GM21526 (cell line): ENCODE measurements around the gene ANKRD63.

ENCODE experiments used
- ATAC-seq: cut with Tn5 transposase; IDR thresholded peaks from one replicate; pipeline ENCODE4 v1.9.1; 2021; ENCODE audit warnings: moderate library complexity; ENCODE audit not compliant: unreplicated experiment, low FRiP score

The ANKRD63 gene

DNA sequence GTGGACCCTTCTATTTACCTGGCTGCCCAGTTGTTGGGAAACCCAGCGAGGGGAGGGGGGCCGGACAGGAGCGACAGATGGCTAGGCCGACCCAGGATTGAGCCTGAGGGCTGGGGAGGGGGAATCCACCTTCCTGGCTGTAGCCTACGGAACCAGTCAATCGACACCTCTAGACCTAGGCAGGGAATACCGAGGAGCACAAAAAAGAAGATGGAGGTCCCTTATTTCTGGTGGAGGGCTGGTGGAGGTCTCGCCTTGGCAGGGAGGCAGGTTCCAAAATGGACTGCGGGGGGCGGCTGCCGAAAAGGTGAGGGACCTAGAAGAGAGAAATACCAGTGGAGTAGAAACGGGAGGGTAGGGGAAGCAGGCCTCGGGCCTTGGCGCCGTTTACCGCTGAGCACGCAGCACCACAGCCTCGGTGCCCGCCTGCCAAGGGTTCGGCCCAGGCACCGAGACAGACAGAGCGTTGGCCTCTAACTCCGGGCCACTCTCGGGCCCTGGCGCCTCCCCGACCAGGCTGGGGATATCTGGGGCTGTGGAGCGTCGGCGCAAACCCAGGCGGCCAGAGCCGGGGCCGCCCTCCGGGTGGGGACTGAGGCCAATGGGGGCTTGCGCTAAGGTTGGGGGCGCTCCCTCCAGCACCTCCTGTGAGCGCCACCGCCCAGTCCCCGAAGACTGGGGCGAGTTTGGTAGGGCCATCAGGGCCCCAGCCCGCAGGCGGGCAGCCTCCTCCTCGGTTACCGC, 1.6 kb downstream of the ANKRD63 start:
- no peak for ATAC-seq

DNA sequence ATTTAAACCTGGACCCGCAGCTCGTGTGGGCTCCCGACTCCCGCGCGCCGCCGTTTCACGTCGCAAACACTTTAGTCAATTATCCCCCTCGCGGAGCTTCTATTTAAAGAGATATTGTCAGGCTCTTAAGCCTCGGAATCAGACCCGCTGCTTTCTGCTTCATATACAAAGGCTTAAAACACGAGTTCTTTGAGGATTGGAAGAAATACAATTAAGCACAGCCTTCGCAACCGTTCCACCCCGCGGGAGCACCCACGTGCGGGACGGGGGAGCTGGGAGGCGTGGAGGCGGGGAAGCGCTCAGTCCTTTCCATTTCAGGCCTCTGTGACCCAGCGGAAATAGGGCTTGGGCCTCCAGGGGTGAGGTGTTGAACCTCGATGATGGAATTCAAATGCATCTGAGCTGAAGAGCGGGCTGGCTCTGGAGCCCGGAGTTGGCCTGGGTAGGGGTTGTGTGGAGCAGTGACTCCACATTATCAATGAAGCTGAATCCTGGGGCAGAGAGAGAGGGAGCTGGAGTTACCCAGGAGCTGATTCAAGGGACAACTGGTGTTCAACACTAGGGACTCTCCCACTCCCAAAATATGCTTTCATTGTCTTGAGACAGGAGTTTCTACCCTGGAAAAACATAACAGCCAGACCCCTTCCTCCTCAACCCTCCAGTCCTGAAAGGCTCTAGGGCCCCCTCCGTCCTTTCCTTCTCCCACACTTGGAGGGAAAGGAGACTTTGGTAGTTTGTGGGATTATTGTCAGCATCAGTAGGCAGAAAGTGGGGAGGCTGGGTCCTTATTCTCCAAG, 2.4 kb downstream of the ANKRD63 start:
- ATAC-seq: no peak

DNA sequence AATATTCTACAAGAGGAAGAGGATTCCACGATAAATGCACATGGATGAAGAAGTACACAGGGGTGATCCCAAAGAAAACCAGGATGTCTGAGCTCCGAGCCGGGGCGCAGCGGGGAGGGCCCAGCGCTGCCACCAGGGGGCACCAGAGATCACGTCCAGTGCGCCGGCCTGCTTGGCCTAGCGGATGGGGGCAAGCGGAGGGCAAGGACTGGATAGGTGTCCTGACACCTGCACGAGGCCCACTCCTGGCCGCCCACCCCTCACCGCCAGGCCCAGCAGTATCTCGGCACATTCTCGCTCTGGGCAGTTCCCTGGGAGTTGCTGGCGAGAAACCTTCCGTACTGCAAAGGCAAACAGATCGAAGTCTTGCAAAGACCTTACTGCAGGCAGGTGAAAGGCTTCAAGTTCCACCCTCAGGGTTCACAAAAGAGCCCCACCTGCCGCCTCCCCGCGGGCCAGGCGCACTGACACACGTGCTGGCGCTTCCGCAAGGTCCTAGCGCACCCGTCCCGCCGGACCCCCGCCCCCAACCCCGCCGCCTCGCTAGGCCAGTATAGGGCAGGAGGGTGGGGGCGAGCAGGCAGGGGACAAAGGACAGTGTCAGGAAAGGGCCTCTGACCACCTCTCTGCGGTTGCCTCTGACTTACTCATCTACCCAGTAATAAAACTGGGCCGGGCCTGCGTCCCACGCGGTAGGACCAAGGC, 3.3 kb downstream of the ANKRD63 start:
- ATAC-seq: no peak

DNA sequence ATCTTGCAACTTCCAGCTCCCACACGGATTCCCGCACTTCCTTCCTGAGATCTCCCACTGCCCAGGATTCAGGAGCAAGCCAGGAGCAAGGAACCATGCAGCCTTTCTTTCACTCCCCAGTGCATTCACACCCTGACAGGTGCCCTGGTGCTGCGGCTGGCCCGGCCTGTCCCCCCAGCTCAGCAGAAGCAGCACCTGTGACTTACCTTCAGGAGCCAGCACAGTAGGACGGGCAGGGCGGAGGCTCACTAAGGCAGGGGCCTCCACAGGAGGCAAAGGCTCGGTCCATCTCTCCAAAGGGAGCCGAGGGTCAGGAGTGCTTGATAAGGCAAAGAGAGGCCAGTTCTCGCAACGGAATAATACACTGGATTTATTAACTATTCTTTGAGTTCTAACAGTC, 4.8 kb downstream of the ANKRD63 start:
- no peak for ATAC-seq

DNA sequence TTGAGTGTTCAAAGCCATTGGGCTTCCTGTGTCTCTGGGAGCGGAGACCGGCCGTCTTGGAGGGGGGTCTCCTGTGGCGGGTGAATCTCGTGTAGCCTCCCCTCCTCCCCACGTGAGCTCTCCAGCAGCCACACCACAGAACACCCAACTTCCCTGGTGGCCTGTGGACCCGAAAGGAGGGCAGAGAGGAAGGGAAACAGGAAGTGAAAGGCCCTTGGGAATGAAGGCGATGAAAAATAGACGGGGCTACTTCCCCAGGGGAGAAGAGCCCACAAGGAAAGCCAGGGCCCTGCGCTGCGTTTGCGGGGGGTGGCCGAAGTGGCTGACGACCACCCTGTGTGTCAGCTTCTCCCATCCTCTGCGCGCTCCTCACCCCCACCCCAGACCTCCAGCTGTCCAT, 5.4 kb downstream of the ANKRD63 start:
- no peak for ATAC-seq

DNA sequence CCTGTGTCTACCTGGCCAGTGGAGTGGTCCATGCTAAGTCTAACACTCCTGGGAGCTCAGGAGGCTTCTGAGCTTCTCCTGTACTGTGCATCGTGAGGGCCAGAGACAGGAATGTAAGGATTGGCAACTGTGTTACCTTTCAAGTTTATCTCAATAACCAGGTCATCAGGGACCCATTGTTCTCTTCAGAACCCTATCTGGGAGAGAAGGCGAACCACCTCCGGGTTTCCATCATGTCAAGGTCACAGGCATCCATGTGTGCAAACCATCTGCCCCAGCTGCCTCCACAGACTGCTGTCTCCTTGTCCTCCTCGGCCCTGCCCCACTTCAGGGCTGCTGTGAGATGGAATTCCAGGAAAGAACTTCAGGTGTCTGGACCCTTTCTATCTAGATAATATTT, 5.9 kb downstream of the ANKRD63 start:
- ATAC-seq: no peak

DNA sequence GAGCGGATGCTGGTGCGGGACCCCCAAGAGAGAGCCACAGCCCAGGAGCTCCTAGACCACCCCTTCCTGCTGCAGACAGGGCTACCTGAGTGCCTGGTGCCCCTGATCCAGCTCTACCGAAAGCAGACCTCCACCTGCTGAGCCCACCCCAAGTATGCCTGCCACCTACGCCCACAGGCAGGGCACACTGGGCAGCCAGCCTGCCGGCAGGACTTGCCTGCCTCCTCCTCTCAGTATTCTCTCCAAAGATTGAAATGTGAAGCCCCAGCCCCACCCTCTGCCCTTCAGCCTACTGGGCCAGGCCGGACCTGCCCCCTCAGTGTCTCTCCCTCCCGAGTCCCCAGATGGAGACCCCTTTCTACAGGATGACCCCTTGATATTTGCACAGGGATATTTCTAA, 6.9 kb downstream of the ANKRD63 start:
- ATAC-seq: no peak

DNA sequence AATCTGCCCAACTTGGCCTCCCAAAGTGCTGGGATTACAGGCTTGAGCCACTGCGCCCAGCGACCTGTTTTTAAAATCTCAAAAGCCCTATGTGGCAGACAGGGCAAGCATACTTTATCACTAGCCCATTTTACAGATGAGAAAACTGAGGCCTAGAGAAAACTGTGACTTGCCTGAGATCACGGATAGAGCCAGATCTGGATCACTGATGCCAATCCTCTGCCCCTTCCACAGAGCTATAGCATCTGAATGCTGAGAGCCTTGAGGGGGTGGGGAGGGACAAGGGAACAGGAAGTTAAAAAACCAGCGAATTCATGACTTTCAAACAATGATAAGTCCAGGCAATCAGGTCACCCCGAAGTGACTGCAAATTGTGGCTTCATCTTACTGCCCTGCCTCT, 7.3 kb downstream of the ANKRD63 start:
- no peak for ATAC-seq

DNA sequence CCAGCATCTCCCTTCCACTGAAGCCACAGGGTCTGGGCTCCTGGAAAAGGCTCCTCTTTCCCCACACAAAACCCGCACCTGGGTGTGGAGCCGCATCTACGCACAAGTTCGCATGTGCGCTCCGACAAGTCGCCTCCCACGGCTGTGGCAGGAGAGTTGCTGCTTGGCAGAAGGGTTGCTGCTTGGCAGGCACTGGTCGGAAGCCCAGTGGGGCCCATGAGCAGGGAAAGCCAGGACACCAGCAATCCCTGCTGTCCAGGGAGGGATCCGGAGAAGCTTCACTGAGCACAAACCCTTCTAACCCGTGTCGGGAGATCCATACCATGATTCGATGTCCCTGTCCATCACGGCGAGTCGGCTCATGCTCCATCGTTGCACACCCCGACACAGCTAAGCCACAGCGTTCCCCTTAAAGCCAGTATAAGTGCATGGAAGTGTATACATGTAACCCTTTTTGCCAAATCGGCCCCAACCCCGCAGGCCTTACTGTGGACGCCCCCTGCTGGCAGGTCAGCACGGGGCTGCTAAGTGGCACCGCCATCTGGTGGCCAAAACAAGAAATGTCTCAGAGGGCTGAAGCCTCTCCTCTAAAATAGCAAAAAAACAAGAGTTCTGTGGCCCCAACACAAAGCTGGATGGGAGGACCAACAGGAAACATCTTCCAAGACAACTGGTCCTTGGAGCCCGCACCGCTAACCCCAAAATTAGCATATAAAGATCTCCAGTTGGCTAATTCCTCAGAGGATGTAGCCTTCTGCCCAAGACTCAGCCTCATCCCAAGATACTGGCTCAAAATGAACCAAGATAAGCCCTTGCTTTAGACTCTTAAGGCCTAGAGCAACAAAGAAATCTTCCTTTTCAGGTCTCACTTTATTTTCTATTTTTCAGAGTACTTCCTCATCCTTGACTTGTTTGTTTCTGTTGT, 8.3 kb downstream of the ANKRD63 start:
- ATAC-seq: no peak

DNA sequence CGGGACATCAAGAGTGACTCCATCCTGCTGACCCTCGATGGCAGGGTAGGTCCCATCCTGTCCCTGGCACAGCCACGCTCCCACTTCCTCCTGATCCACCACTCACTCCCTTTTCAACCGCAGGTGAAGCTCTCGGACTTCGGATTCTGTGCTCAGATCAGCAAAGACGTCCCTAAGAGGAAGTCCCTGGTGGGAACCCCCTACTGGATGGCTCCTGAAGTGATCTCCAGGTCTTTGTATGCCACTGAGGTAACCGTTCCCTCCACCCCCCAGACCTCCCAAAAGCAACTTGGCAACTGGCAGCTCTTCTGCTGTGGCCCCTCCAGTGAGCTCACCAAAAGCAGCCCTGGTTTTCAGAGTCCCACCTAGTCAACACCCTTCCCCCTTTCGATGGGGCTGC, 9.4 kb downstream of the ANKRD63 start:
- ATAC-seq: no peak

DNA sequence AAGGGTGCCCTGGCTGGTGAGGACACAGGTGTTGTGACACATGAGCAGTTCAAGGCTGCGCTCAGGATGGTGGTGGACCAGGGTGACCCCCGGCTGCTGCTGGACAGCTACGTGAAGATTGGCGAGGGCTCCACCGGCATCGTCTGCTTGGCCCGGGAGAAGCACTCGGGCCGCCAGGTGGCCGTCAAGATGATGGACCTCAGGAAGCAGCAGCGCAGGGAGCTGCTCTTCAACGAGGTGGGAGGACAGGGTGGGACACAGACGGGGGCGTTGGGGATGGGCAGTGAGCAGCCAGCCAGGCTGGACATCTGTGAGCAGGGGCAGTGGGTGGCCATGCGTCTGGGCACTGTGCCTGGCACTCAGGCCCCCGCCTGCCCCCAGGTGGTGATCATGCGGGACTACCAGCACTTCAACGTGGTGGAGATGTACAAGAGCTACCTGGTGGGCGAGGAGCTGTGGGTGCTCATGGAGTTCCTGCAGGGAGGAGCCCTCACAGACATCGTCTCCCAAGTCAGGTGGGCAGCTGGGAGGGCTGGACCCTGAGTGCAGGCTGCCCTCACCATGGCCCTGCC, 10.3 kb downstream of the ANKRD63 start:
- no peak for ATAC-seq

DNA sequence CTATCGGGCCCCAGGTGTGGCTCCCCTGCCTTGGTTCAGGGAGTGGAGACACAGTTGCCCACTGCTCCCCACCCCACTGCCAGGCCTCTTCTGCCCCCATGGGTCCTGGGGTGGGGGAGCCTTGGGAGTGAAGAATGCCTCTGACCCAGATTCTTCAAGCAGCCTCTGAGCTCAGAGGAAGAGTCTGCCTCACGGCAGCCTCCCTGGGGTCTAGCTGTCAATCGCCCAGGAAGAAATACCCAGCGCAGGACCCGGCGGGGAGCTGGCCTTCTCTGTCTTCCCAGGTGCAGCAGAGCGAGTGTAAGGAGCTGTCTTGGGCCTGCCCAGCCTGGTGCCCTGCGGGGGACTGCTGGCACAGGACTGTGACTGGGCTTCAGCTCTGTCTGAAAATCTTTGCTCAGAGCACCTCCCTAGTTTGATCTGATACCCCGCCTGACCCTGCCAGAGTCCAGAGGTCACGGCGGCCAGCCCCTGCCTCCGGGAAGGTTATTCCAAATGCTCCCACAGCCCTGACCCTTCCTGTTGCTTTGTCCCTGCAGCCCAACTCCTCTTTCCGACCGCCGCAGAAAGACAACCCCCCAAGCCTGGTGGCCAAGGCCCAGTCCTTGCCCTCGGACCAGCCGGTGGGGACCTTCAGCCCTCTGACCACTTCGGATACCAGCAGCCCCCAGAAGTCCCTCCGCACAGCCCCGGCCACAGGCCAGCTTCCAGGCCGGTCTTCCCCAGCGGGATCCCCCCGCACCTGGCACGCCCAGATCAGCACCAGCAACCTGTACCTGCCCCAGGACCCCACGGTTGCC, 11.0 kb downstream of the ANKRD63 start:
- no peak for ATAC-seq

DNA sequence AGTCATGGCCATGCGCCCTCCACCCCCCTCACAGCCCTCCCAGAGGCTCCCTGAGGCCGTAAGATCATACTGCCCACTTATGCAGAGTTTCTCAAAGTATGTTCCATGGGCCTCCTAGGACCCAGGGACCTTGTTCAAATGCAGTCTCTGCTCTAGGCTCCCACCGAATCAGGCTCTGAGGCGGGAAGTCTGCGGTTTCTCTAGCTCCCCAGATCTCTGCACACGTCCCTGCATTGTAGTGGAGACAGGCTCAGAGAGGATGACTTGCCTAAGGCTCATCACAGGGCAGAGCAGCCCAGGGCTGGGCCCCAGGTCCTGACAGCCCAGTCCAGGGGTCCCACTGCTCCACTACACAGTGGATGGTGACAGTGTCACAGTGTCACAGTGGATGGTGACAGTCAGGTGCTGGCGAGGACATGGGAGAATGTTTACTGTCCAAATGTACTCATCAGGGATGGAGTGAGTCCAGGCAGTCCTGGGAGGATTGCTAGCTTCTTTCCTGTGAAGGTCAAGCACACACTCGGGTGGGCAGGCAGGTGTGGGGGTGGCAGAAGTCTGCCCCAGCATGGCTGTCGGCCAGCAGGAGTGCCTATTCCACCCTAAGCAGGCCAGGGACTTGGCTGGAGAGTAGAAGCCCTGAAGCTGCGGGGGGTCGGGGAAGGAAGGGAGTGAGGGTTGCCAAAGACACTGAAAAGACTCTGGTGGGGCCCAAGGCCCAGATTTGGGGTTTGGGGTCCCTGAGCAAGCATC, 12.4 kb downstream of the ANKRD63 start:
- no peak for ATAC-seq

DNA sequence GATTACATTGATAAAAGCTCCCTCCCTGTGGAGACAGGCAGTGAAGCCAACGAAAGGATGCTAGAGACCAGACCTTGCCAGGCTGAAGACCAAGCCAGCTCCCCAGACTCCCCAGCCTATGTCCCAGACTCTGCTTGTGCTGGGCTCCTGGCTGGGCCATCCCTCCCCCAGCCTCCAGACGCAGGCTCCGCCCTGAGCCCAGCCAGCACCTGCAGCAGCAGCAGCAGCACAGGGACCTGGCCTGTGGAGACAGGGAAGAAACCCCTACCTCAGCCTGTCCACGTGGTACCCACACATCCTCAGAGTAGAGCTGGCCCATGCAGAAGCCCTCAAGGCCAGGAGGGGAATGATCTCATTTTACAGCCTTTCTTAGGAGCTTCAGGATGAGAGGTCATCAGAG, 13.3 kb downstream of the ANKRD63 start:
- ATAC-seq: no peak

DNA sequence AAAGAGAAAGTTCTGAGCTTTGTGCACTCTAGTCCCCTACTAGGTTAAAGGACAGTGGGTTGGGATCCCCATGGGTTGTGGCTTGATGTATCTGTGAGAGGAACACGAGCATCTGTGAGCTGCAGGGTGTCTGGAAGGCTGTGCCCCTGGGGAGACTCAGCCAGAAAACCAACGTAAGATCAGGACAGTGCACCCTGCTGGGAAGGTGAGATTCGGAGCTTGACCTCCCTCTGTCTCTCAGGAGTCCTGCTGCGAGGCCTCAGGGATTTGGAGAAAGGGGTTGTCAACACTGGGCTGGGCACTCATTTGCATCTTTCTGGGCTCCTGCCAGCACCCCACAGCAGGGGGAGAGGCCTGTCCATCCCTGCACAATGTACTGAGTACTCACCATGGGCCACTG, 15.2 kb downstream of the ANKRD63 start:
- no peak for ATAC-seq

DNA sequence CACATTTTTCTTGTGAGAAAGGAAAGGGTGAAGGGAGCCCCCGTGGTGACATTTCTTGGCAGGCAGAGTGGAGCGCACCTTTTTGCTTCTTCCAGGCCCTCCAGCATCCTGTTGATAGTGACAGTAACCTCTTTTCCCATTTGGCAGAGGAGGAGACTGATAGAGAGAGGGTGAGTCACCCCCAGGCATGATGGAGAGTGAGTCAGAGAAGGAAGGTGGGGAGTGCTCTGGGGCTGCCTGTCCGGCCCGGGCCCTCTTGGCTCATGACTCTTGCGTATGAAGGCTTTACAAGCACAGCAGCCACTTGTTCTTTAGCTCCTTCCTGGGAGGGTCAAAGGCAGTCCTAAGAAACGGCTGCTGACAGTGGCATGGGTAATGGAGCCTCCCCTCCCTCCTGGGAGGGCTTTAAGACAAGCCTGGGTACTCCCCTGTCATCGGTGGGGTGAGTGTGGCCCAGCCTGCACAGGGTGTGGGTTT, 16.0 kb downstream of the ANKRD63 start:
- ATAC-seq: no peak

DNA sequence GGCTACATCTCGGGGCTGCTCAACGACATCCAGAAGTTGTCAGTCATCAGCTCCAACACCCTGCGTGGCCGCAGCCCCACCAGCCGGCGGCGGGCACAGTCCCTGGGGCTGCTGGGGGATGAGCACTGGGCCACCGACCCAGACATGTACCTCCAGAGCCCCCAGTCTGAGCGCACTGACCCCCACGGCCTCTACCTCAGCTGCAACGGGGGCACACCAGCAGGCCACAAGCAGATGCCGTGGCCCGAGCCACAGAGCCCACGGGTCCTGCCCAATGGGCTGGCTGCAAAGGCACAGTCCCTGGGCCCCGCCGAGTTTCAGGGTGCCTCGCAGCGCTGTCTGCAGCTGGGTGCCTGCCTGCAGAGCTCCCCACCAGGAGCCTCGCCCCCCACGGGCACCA, 17.0 kb downstream of the ANKRD63 start:
- ATAC-seq: no peak

DNA sequence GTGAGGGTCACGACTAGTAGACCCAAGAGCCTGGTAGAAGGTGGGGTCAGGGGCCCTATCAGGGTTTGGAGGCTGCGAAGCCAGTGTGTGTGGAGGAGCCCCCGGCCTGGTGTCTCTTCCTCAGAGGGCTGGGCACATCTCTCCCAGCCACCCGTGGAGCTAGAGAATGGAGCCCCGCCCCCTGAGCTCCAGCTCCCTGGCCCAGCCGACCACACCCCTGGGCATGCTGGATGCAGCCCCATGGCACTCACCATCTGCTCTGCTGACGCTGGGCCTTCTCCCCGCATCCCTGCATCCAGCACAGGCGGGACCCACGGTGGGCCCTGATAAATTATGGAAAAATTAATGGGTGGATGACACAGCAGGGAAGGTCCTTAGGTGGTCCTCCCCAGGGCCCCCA, 17.5 kb downstream of the ANKRD63 start:
- no peak for ATAC-seq
